ENCODE measurements around the gene FGFRL1.

DNA sequence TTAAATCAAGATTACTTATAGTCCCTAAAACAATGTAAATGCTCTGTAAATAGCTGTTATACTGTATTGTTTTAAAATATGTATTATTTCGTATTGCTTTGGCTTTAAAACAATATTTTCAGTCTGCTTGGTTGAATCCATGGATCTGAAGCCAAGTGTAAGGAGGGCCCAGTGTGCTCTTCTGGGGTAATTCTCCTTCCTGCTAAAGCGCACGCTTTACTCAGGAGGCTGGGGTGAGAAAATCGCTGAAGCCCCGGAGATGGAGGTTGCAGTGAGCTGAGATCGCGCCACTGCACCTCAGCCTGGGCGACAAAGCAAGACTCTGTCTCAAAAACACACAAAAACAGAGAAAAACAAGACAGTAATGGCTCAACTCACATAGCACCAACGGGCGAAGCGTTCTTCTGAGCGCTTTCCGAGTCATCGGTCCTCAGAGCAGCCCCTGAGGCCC lies 25.0 kb upstream of the FGFRL1 start:
- TF ChIP-seq CTCF (IDR thresholded peaks at IDR 0.05; ENCODE audit: low read depth, low read length) = no peak
- no peak for TF ChIP-seq POLR2A (IDR thresholded peaks at IDR 0.05; ENCODE audit: extremely low read depth, insufficient read length)
- TF ChIP-seq, protein P1, sequence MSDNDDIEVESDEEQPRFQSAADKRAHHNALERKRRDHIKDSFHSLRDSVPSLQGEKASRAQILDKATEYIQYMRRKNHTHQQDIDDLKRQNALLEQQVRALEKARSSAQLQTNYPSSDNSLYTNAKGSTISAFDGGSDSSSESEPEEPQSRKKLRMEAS (IDR thresholded peaks at IDR 0.05; ENCODE audit: low read depth, low read length) = peak; percentile 11; the same call in 1 of the 2 replicates
- TF ChIP-seq MYC (IDR thresholded peaks at IDR 0.05; ENCODE audit: low read depth, low read length) = no peak

All from NB4 (cell line).